Panc1 (cell line): ENCODE data around the gene DGLUCY.

ENCODE experiments used
- CTCF ChIP-seq: fragments of 450-650 bp; IDR thresholded peaks from 2 replicates; pipeline ENCODE4 v1.5.1; 2017; ENCODE audit warnings: mild to moderate bottlenecking
- REST ChIP-seq, 2 experiments: IDR thresholded peaks; 2 replicates each; pipeline ENCODE4 v1.6.1; 2011 to 2012; ENCODE audit warnings: low read depth in 2 of 2, control low read depth in 1 of 2, low read length in 1 of 2, mild to moderate bottlenecking in 1 of 2, moderate library complexity in 1 of 2; ENCODE audit not compliant: insufficient read depth in 1 of 2

- TF ChIP-seq CTCF (peak; percentile 83), REST (IDR thresholded peaks at IDR 0.05; ENCODE audit: insufficient read depth in 1 of 2, low read depth in 2 of 2, low read length in 1 of 2) (no peak)
Observed at GRCh38 chr14:91177073-91178034, 63.5 kb downstream of the DGLUCY start.
